IPS DF 6.9 (cell line): ENCODE data around the gene AFAP1.

Source experiments
- DNase-seq: peaks from one replicate; pipeline ENCODE4 v3.0.0-alpha.2; 2013; ENCODE audit warnings: low read depth, low spot score
- H3K27ac ChIP-seq: one replicate; pipeline ENCODE4 v1.5.1; 2013; ENCODE audit warnings: low read length, control low read depth
- H3K27me3 ChIP-seq: 2 replicates; pipeline ENCODE4 v1.6.1; 2013; ENCODE audit warnings: mild to moderate bottlenecking, low read length; ENCODE audit not compliant: control insufficient read depth, insufficient read depth
- H3K36me3 ChIP-seq: 2 replicates; pipeline ENCODE4 v1.6.1; 2013; ENCODE audit warnings: low read length; ENCODE audit not compliant: control insufficient read depth, insufficient read depth
- H3K4me1 ChIP-seq: 2 replicates; pipeline ENCODE4 v1.6.1; 2013; ENCODE audit warnings: low read length; ENCODE audit not compliant: control insufficient read depth, insufficient read depth
- H3K4me3 ChIP-seq: 2 replicates; pipeline ENCODE4 v1.5.1; 2013; ENCODE audit warnings: mild to moderate bottlenecking, low read length
- H3K9me3 ChIP-seq: 2 replicates; pipeline ENCODE4 v1.6.1; 2013; ENCODE audit warnings: low read length, inconsistent platforms; ENCODE audit not compliant: control insufficient read depth, insufficient read depth
- WGBS: extraction: QIAGEN DNeasy Blood & Tissue Kit; methylation state at CpG from one replicate; pipeline ENCODE4 v1.1.7; 2013; ENCODE audit warnings: mixed read lengths, missing lambda C conversion rate; ENCODE audit not compliant: insufficient read length, insufficient coverage; 5-methylcytosine and 5-hydroxymethylcytosine counted together

The AFAP1 gene

DNA sequence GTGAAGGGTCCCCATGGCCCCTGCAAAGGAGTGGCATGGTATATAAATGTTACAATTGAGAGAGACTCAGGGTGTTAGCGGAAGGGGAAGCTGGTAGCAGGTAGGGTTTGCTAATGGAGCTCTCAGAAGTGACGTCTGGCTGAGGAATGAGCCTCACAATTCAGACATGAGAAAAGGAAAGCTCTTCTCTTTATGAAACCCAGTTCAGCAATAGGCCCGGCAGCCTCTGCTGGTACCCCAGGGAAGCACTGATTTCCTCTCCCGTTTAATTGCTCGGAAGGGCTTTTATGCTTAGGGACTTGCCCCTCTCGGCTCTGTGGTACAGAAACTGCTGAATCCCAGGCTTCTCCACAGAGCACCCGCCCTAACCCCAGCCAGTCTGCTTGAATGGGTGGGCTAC, 19.4 kb upstream of the AFAP1 start:
- H3K27ac ChIP-seq, result no peak overlapping the region
- no peaks in the 10 kb centered on the region for H3K27me3 ChIP-seq
- DNase-seq, result no peak
- H3K36me3 ChIP-seq, result no peaks in the 10 kb centered on the region
- no peaks in the 10 kb centered on the region for H3K9me3 ChIP-seq
- peaks cover 3% of the 10 kb centered on the region; the same call in 1 of the 2 replicates for H3K4me1 ChIP-seq
- no CpG with 5 or more reads among the region's 7 CpGs for WGBS
- H3K4me3 ChIP-seq, result no peak overlapping the region

DNA sequence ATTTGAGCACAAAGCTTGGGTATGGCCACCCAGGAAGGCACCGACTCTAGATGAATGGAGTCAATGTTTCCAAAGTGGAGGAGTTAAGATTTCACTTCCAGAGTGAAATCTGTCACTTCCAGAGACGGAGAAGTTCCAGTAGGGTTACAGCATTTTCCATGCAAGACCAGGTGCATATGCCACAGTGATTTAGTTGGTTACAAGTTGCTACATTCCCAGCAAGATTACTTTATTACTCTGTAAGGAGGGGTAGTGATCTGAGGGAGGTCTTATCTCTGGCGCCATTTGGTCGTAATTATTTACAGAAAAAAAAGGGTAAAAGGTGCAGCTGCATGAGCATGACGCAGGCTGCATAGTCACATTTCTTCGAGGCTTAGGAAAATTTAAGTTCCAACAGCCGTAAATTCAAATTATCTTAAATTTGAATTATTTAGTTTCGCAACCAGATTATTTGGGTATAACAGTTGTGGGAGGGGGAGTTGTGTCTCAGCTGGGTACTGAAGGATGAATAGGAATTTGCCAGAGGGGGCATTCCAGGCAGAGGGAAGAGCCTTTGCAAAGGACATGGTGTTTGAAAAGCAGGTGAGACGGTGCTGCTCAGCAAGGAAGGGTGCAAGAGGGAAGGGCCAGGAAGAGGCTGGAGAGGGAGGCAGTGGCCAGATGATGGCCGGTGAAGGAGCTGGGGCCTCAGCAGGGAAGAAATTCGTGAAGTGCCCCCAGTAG, 17.4 kb upstream of the AFAP1 start:
- no CpG with 5 or more reads among the region's 11 CpGs for WGBS
- peaks cover 3% of the 10 kb centered on the region; the same call in 1 of the 2 replicates for H3K4me1 ChIP-seq
- no peak overlapping the region for H3K27ac ChIP-seq

DNA sequence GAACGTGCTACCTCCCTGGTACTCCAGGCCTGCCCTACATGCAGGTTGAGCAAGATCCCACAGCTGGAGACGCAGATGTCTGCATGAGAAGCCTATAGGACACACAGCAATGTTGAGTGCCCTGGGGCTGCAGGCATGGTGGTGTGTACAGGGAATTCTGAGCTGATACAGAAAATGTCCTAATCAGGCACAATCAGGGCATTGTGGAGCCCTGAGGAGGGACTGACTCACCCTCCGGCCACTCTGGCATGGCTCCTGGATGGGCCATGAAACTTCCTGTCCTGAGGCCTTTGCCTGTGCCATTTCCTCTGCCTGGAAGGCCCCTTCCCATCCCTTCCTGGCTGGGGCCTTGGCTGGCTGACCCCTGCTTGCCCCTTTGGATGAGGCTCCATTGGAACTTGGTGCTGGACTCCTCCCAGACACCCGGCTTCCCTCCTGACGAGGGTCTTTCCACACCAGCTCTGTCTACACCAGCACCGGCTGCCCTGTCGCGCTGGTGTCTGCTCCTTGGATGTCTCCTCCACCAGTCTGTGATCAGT, 16.7 kb upstream of the AFAP1 start:
- Histone ChIP-seq H3K36me3 (no peaks in the 10 kb centered on the region), H3K4me1 (peaks cover 3% of the 10 kb centered on the region; the same call in 1 of the 2 replicates), H3K27ac (no peak overlapping the region), H3K4me3 (no peak overlapping the region), H3K27me3 (no peaks in the 10 kb centered on the region), H3K9me3 (no peaks in the 10 kb centered on the region)
- WGBS, result no CpG with 5 or more reads among the region's 8 CpGs
- no peak for DNase-seq

More for the DNA sequence above, 17.4 kb upstream of the AFAP1 start:
- Histone ChIP-seq H3K9me3 (no peaks in the 10 kb centered on the region), H3K4me3 (no peak overlapping the region), H3K27me3 (no peaks in the 10 kb centered on the region), H3K36me3 (no peaks in the 10 kb centered on the region)
- no peak for DNase-seq

DNA sequence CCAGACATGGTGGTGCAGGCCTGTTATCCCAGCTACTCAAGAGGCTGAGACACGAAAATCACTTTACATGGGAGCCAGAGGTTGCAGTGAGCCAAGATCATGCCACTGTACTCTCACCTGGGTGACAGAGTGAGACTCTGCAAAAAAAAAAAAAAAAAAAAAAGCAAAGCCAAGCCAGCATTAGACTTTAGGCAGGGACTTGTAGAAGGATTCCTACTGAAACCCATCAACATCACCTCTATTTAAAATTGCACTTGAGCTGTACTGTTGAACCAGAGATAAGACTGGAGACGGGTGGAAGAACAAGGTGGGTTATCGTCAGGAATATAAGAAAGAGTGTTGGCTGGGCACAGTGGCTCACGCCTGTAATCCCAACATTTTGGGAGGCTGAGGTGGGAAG, 15.7 kb upstream of the AFAP1 start:
- no peak overlapping the region for H3K27ac ChIP-seq
- peaks cover 3% of the 10 kb centered on the region; the same call in 1 of the 2 replicates for H3K4me1 ChIP-seq
- H3K27me3 ChIP-seq, result no peaks in the 10 kb centered on the region
- H3K36me3 ChIP-seq, result no peaks in the 10 kb centered on the region
- no peak overlapping the region for H3K4me3 ChIP-seq
- H3K9me3 ChIP-seq, result no peaks in the 10 kb centered on the region
- DNase-seq, result no peak
- no CpG with 5 or more reads among the region's 4 CpGs for WGBS

DNA sequence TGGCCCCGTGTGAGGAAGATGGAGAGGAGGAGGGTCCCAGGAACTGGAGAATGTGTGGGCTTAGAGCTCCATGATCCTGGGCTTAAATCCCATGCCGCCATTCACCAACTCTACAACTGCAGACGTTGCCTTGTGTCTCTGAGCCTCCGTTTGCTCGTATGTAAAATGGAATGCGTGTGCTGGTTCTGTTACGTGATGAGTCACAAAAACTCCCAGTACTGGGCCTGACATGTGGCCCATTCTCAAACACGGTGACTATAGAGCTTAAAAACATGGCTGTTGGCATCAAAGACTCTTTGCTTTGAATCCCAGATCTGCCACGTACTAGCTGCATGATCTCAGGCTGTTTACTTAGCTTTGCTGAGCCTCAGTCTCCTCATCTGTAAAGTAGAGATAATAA, 13.0 kb upstream of the AFAP1 start:
- H3K36me3 ChIP-seq, result no peaks in the 10 kb centered on the region
- no peak for DNase-seq
- no peak overlapping the region for H3K27ac ChIP-seq
- no peaks in the 10 kb centered on the region for H3K27me3 ChIP-seq
- H3K9me3 ChIP-seq, result no peaks in the 10 kb centered on the region
- no peak overlapping the region for H3K4me3 ChIP-seq
- 0 out of 2 replicates have a peak, but pooled peaks cover 1% of the 10 kb centered on the region for H3K4me1 ChIP-seq
- no CpG with 5 or more reads among the region's 9 CpGs for WGBS

DNA sequence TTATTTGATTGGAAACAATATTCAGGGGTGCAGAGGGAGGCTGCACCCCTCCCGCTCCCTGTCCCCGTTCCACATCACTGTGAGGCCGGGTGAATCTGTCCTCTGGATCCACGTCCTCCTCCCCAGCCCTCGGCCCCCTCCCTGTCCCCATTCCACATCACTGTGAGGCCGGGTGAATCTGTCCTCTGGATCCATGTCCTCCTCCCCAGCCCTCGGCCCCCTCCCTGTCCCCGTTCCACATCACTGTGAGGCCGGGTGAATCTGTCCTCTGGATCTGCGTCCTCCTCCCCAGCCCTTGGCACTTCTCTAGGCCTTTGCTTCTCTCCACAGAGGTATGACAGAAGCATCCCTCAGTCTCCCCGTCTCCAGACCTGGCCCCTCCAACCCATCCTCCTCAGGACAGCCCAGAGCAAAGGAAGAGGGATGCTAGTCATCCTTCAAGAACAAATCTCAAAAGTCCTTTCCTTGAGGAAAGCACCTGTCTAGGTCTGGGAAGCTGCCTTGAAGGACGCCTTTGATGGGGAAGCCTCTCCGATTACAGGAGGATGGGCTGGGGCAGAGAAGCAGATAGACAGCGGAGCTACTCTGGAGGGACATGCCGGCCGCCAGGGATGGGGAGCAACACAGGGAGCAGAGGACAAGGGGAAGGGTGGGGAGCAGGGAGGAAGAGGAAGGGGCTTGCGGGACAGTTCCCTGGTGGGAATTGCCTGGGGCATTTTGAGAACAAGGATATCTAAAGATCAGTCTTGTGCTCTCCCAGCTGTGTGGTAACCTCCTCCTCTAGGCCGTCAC, 10.8 kb upstream of the AFAP1 start:
- Histone ChIP-seq H3K4me3 (no peak overlapping the region), H3K4me1 (no peaks in the 10 kb centered on the region), H3K36me3 (no peaks in the 10 kb centered on the region), H3K27me3 (no peaks in the 10 kb centered on the region), H3K9me3 (no peaks in the 10 kb centered on the region), H3K27ac (no peak overlapping the region)
- WGBS, result no CpG with 5 or more reads among the region's 18 CpGs
- no peak for DNase-seq

DNA sequence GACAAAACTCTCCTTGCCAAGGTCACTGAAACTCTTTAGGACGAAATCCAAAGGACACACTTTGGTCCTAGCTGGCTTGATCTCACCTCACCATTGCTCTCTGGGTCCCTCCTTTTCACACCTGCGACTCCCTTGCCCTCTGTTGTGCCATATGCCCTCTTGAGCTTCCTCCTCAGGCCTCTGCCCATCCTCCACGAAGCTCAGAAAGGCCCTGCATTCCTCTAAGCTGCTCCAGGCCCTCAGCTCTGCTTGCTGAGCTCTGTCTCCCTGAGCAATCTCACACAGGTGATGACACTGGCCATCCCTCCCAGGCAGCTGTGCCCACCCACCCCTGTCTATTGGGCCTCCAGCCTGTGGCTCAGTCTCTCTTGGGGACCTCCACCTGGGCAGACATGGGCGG, 10.1 kb upstream of the AFAP1 start:
- no peak overlapping the region for H3K4me3 ChIP-seq
- no peaks in the 10 kb centered on the region for H3K36me3 ChIP-seq
- H3K27me3 ChIP-seq, result no peaks in the 10 kb centered on the region
- H3K9me3 ChIP-seq, result no peaks in the 10 kb centered on the region
- H3K27ac ChIP-seq, result no peak overlapping the region
- H3K4me1 ChIP-seq, result no peaks in the 10 kb centered on the region
- DNase-seq, result no peak
- WGBS, result no CpG with 5 or more reads among the region's 4 CpGs

DNA sequence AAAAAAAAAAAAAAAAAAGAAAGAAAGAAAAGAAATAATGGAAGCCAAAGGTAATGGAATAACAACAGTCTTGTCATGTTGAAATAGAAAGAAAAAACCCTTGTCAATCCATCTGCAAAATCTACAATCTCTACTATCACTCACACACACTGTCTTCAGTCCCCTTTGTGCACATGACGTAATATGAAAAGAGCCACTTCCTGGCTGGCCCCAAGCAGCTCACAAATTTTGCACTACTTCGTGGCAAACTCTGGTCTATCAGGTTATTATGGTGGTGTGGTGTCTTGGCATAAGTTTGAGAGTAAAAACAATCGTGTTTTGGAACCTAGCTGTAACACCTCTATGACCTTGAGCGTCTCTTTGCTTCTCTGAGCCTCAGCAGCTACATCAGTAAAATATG, 8.3 kb upstream of the AFAP1 start:
- no peak overlapping the region for H3K27ac ChIP-seq
- H3K36me3 ChIP-seq, result no peaks in the 10 kb centered on the region
- WGBS, result no CpG with 5 or more reads among the region's 4 CpGs
- no peaks in the 10 kb centered on the region for H3K4me1 ChIP-seq
- DNase-seq, result no peak
- H3K9me3 ChIP-seq, result no peaks in the 10 kb centered on the region
- no peak overlapping the region for H3K4me3 ChIP-seq
- H3K27me3 ChIP-seq, result no peaks in the 10 kb centered on the region

DNA sequence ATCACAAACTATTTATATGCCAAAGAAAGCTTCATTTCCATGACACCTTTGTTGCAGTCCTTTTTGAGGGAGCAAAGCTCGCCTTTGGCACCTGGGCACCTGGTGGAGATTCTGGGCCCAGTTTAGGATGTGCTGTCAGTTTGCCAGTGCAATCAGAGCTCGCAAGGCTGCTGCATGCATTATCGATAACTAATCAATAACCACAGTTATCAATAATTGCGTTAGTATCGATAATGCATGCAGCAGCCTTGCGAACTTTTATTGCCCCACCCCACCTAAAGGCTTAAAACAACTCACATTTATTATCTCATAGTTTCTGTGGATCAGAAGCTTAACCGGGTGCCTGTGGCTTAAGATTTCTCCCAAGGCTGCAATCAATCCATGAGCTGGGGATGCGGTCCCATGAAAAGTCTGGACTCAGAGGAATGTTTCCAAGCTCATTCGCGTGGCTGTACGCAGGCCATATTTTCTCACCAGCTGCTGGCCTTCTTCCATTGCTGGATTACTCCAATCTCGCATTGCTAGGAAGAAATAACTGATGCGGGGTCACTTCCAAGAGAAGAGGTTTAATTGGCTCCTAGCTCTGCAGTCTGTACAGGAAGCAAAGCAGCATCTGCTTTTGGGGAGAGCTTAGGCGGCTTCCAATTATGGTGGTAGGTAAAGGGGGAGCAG, 6.2 kb upstream of the AFAP1 start:
- Histone ChIP-seq H3K36me3 (no peaks in the 10 kb centered on the region), H3K9me3 (no peaks in the 10 kb centered on the region), H3K27me3 (no peaks in the 10 kb centered on the region), H3K4me3 (no peak overlapping the region), H3K27ac (no peak overlapping the region), H3K4me1 (peaks cover 2% of the 10 kb centered on the region; the same call in 1 of the 2 replicates)
- DNase-seq, result no peak
- WGBS, result no CpG with 5 or more reads among the region's 14 CpGs

DNA sequence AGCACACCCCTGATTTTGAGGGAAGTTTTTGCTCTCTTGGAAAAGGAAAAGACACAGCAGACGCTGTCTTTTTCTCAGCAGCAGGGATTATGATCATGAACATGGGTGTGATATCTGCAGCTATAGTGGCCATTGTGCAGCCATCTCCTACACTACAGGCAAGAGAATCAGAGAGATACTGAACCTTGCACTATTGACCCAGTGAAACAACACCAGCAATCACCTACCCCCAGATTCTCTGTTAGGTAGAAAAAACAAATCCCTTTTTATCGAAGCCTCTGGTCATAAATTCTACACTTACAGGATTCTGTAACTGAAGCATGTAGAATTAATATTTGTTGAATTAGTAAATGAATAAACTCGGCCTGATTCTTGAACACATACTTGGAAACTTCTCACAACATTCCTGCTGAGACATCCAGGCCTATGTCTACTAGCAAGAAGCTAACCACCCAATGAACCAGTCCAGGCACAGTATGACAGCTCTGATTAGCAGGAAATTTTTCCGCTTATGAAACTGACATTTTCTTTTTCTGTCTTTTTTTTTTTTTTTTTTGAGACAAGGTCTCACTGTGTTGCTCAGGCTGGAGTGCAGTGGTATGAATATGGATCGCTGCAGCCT, 5.0 kb upstream of the AFAP1 start:
- H3K9me3 ChIP-seq, result no peaks in the 10 kb centered on the region
- no peaks in the 10 kb centered on the region for H3K36me3 ChIP-seq
- no CpG with 5 or more reads among the region's 5 CpGs for WGBS
- H3K27ac ChIP-seq, result no peak overlapping the region
- no peak overlapping the region for H3K4me3 ChIP-seq
- no peaks in the 10 kb centered on the region for H3K27me3 ChIP-seq
- no peak for DNase-seq
- peaks cover 2% of the 10 kb centered on the region; the same call in 1 of the 2 replicates for H3K4me1 ChIP-seq
